GM19023 (cell line): ENCODE data around the gene PEX13.
"Not testable (repeated sequence)": the region's sequence is repeated elsewhere in the genome, so short reads cannot be mapped to it uniquely, and the experiment has no call there.

Experiments used
- ATAC-seq: cut with Tn5 transposase; IDR thresholded peaks from one replicate; pipeline ENCODE4 v1.9.1; 2021; ENCODE audit warnings: mild to moderate bottlenecking, moderate library complexity; ENCODE audit not compliant: unreplicated experiment

The PEX13 gene

GRCh38 chr2:61017556-61018317, at the start of gene PEX13, which contains the start of gene PUS10:
TSS of gene PEX13 (plus strand) at chr2:61017720. CDS start at chr2:61017760, 40 bp downstream.
TSS of gene PUS10 (minus strand) at chr2:61018255. CDS start at chr2:61011890, 6,365 bp downstream.
- peak; percentile 84 for ATAC-seq

- ATAC-seq, result no peak
Measured at GRCh38 chr2:60972889-60973656, 44.4 kb upstream of the PEX13 start.

GRCh38 chr2:60973705-60974104, 43.8 kb upstream of the PEX13 start:
- ATAC-seq, result no peak

- no peak for ATAC-seq
Measured at GRCh38 chr2:60974652-60975051, 42.9 kb upstream of the PEX13 start.

GRCh38 chr2:60976256-60976850, 41.2 kb upstream of the PEX13 start:
- ATAC-seq, result no peak

- no peak for ATAC-seq
Measured at GRCh38 chr2:60976875-60977561, 40.5 kb upstream of the PEX13 start.

- no peak for ATAC-seq
Measured at GRCh38 chr2:60977562-60977895, 40.0 kb upstream of the PEX13 start.

- ATAC-seq, result no peak
Measured at GRCh38 chr2:60979231-60979630, 38.3 kb upstream of the PEX13 start.

- ATAC-seq, result no peak
Measured at GRCh38 chr2:60980071-60980815, 37.3 kb upstream of the PEX13 start.

GRCh38 chr2:60982066-60982465, 35.5 kb upstream of the PEX13 start:
- not testable (repeated sequence) for ATAC-seq

GRCh38 chr2:60984720-60985119, 32.8 kb upstream of the PEX13 start:
- ATAC-seq, result no peak

GRCh38 chr2:60987041-60987440, 30.5 kb upstream of the PEX13 start:
- ATAC-seq, result no peak

GRCh38 chr2:60987656-60988055, 29.9 kb upstream of the PEX13 start:
- not testable (repeated sequence) for ATAC-seq

GRCh38 chr2:60989259-60989658, 28.3 kb upstream of the PEX13 start:
- ATAC-seq, result no peak

- no peak for ATAC-seq
Measured at GRCh38 chr2:60991644-60992043, 25.9 kb upstream of the PEX13 start.

- peak; percentile 99 for ATAC-seq
Measured at GRCh38 chr2:60992985-60993392, 24.5 kb upstream of the PEX13 start.

GRCh38 chr2:60994131-60994530, 23.4 kb upstream of the PEX13 start:
- no peak for ATAC-seq

GRCh38 chr2:60998628-60999545, 18.6 kb upstream of the PEX13 start:
- no peak for ATAC-seq

GRCh38 chr2:61005736-61006135, 11.8 kb upstream of the PEX13 start:
- ATAC-seq, result no peak
